Glutamatergic neuron (in vitro differentiated cells): ENCODE measurements around the gene HTD2. TPM values are rescaled to one million over a fixed set of nuclear protein-coding genes. Genes with fewer than 3 reads are reported as not detected.

ENCODE experiments used
- DNase-seq: peaks from one replicate; pipeline ENCODE4 v3.0.0; 2022
- H3K27ac Mint-ChIP-seq: one replicate; pipeline ENCODE4 v1.8.0; 2020; ENCODE audit warnings: mild to moderate bottlenecking, mixed read lengths, inconsistent platforms; ENCODE audit not compliant: unreplicated experiment
- H3K27me3 Mint-ChIP-seq: one replicate; pipeline ENCODE4 v1.8.0; 2020; ENCODE audit warnings: mild to moderate bottlenecking, moderate library complexity, mixed read lengths, inconsistent platforms; ENCODE audit not compliant: unreplicated experiment
- H3K36me3 Mint-ChIP-seq: one replicate; pipeline ENCODE4 v1.8.0; 2020; ENCODE audit warnings: mild to moderate bottlenecking, mixed read lengths, inconsistent platforms; ENCODE audit not compliant: unreplicated experiment
- H3K4me1 Mint-ChIP-seq: one replicate; pipeline ENCODE4 v1.8.0; 2020; ENCODE audit warnings: mild to moderate bottlenecking, low read depth, mixed read lengths, inconsistent platforms; ENCODE audit not compliant: unreplicated experiment
- H3K4me3 Mint-ChIP-seq: one replicate; pipeline ENCODE4 v1.8.0; 2020; ENCODE audit warnings: mild to moderate bottlenecking, mixed read lengths, inconsistent platforms; ENCODE audit not compliant: unreplicated experiment
- H3K9me3 Mint-ChIP-seq: one replicate; pipeline ENCODE4 v1.8.0; 2020; ENCODE audit warnings: mild to moderate bottlenecking, moderate library complexity, mixed read lengths, inconsistent platforms; ENCODE audit not compliant: unreplicated experiment
- total RNA-seq: library from RNA; stranded (reverse); fragmentation: NEBNext Ultra II Directional; extraction: Animal tissue kit (Norgen Biotek cat#: 25700); gene quantifications from one replicate; pipeline ENCODE4 v1.2.1, GENCODE V29; 2021; ENCODE audit not compliant: unreplicated experiment
- TF ChIP-seq, protein P1 (sequence below): fragments of 200-600 bp; sonication (generic); IDR thresholded peaks from one replicate; pipeline ENCODE4 v1.5.0; 2021; ENCODE audit not compliant: partially characterized antibody, unreplicated experiment

HTD2 gene
- total RNA-seq, 1 donor from 2014 or later: 7.4 TPM

DNA sequence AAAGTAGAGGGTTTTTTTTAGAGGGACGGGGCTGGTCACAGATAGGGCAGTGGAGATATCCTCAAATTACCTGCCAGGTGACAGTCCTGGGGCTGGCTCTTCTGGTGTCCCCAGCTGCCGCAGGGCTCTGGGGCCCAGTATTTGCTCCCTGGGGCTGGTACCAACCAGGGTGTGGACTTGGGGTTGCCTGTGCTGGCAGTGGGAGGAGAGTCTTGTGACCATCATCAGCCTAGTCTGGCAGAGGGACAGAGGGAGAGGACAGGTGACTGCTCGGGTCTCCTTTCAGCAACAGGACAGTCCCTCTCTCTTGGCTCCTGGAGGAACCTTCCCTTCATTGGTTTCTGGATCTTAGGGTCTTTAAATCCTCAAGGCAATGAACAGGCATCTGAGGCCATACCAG lies 8.1 kb upstream of the HTD2 start:
- H3K27ac Mint-ChIP-seq: no peak overlapping the region
- H3K4me1 Mint-ChIP-seq: peaks cover 10% of the 10 kb centered on the region
- H3K9me3 Mint-ChIP-seq: no peaks in the 10 kb centered on the region
- TF ChIP-seq, protein P1, sequence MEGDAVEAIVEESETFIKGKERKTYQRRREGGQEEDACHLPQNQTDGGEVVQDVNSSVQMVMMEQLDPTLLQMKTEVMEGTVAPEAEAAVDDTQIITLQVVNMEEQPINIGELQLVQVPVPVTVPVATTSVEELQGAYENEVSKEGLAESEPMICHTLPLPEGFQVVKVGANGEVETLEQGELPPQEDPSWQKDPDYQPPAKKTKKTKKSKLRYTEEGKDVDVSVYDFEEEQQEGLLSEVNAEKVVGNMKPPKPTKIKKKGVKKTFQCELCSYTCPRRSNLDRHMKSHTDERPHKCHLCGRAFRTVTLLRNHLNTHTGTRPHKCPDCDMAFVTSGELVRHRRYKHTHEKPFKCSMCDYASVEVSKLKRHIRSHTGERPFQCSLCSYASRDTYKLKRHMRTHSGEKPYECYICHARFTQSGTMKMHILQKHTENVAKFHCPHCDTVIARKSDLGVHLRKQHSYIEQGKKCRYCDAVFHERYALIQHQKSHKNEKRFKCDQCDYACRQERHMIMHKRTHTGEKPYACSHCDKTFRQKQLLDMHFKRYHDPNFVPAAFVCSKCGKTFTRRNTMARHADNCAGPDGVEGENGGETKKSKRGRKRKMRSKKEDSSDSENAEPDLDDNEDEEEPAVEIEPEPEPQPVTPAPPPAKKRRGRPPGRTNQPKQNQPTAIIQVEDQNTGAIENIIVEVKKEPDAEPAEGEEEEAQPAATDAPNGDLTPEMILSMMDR: no peak
- no peak for DNase-seq
- peaks cover under 1% of the 10 kb centered on the region for H3K27me3 Mint-ChIP-seq
- H3K4me3 Mint-ChIP-seq: no peak overlapping the region
- peaks cover 15% of the 10 kb centered on the region for H3K36me3 Mint-ChIP-seq

- Mint-ChIP-seq H3K4me3 (no peak overlapping the region), H3K4me1 (peaks cover 10% of the 10 kb centered on the region), H3K9me3 (no peaks in the 10 kb centered on the region), H3K27ac (no peak overlapping the region), H3K27me3 (peaks cover 3% of the 10 kb centered on the region), H3K36me3 (peaks cover 10% of the 10 kb centered on the region)
- TF ChIP-seq, protein P1: no peak
- no peak for DNase-seq
These were observed 7.2 kb upstream of the HTD2 start for GRCh38 chr3:58299075-58299474.

GRCh38 chr3:58299839-58300516 lies 6.3 kb upstream of the HTD2 start:
- Mint-ChIP-seq H3K4me1 (peaks cover 10% of the 10 kb centered on the region), H3K36me3 (peaks cover 10% of the 10 kb centered on the region), H3K4me3 (no peak overlapping the region), H3K27ac (no peak overlapping the region), H3K9me3 (no peaks in the 10 kb centered on the region), H3K27me3 (peaks cover 6% of the 10 kb centered on the region)
- no peak for DNase-seq
- TF ChIP-seq, protein P1: peak; percentile 68

DNA sequence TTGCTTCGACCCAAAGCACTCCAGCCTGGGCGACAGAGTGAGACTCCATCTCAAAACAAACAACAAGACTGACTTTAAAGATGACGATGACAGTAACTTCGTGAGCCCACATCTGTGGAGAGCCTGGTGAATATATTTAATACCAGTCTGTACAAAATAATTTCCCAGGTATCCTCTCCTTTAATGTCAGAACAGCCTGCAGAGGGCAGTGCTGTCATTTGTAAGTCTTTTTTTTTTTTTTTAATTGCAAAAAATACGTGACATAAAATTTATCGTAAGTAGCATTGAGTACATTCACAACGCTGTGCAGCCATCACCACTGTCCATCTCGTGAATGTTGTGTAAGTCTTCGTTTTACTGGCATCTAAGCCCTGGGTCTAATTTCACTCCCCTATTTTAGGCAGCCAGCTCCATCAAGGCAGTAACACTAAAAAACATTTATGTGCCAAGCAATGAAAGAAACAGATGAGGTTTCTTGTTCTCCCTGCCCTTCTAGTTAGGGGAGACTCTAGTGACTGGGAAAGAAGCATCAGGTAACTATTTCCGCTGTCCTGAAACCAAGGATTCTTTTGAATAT lies 1.4 kb downstream of the HTD2 start:
- TF ChIP-seq, protein P1: peak; percentile 35
- H3K27me3 Mint-ChIP-seq: peaks cover 14% of the 10 kb centered on the region
- DNase-seq: no peak
- no peaks in the 10 kb centered on the region for H3K36me3 Mint-ChIP-seq
- H3K9me3 Mint-ChIP-seq: peaks cover 2% of the 10 kb centered on the region
- H3K4me3 Mint-ChIP-seq: peak overlapping the region; percentile 95
- no peak overlapping the region for H3K27ac Mint-ChIP-seq
- H3K4me1 Mint-ChIP-seq: peaks cover 3% of the 10 kb centered on the region

- Mint-ChIP-seq H3K27ac (no peak overlapping the region), H3K36me3 (no peaks in the 10 kb centered on the region), H3K27me3 (peaks cover 14% of the 10 kb centered on the region), H3K4me1 (peaks cover 3% of the 10 kb centered on the region), H3K4me3 (no peak overlapping the region), H3K9me3 (peaks cover 2% of the 10 kb centered on the region)
- TF ChIP-seq, protein P1: no peak
- DNase-seq: no peak
These were observed 2.4 kb downstream of the HTD2 start for GRCh38 chr3:58308728-58309127.
